ENCODE data around the gene ZNF438. TPM values are rescaled to one million over a fixed set of nuclear protein-coding genes. Genes with fewer than 3 reads are reported as not detected.
A peak's percentile ranks its signal among the peaks of the same experiment; 100 is the strongest.

The ZNF438 gene
- total and polyA plus RNA-seq, 10 of the 15 experiments (the other 5 are each of a cell fraction or from before 2014, with no cell fraction given) = 0.93 to 5.2 (median 1.9) TPM

- DNase-seq (ENCODE audit: low read depth, low spot score) (no peak), FAIRE-seq (peak; percentile 13), ATAC-seq (no peak)
- ChIA-PET POLR2A (no interaction called here), CTCF (no interaction called here), RAD21 (ENCODE audit: unreplicated experiment) (no interaction called here), SMC1A (ENCODE audit: uncharacterized antibody, unreplicated experiment) (no interaction called here)
- no peak overlapping the region for H3K4me3 ChIP-seq
- in situ Hi-C loops (cut with MboI) = no loop called here
- H3K79me2 ChIP-seq (ENCODE audit: control insufficient read depth, insufficient read depth, low read length) = no peaks in the 10 kb centered on the region
- no peak overlapping the region for H2AFZ ChIP-seq (ENCODE audit: control insufficient read depth, low read depth, low read length)
- 75% methylated on average over 2 of the region's 2 CpGs for WGBS (ENCODE audit: insufficient coverage, insufficient replicate concordance, low lambda C conversion rate, missing lambda C conversion rate)
- H3K9ac ChIP-seq (ENCODE audit: control insufficient read depth, insufficient read depth, low read length) = no peak overlapping the region
- H3K27ac ChIP-seq (ENCODE audit: control insufficient read depth, insufficient read depth) = no peak overlapping the region
- H3K4me1 ChIP-seq (ENCODE audit: control insufficient read depth, insufficient read depth, low read length) = no peaks in the 10 kb centered on the region
- no peaks in the 10 kb centered on the region for H3K36me3 ChIP-seq (ENCODE audit: control insufficient read depth in 2 of 2, insufficient read depth in 2 of 2, low read length in 1 of 2)
- no TSS peak for BruUV-seq (replicated peaks)
- no peaks in the 10 kb centered on the region for H4K20me1 ChIP-seq (ENCODE audit: control insufficient read depth, insufficient read depth)
- no peaks in the 10 kb centered on the region; the same call in 2 of the 3 replicates for H3K9me3 ChIP-seq (replicated peaks; ENCODE audit: control insufficient read depth, insufficient read depth, low read length)
- no peak for TF ChIP-seq NR2F1 (conservative IDR thresholded peaks at IDR 0.05)
- TF ChIP-seq CBX5 (IDR thresholded peaks at IDR 0.05; ENCODE audit: low read depth) = no peak
- TF ChIP-seq IRF4 (IDR thresholded peaks at IDR 0.05; ENCODE audit: low read depth, low read length) = no peak
- no peak for TF ChIP-seq ZBED1 (IDR thresholded peaks at IDR 0.05; ENCODE audit: borderline replicate concordance)
- no peak for TF ChIP-seq SREBF1 (IDR thresholded peaks at IDR 0.05; ENCODE audit: low read length)
- TF ChIP-seq, protein P1, sequence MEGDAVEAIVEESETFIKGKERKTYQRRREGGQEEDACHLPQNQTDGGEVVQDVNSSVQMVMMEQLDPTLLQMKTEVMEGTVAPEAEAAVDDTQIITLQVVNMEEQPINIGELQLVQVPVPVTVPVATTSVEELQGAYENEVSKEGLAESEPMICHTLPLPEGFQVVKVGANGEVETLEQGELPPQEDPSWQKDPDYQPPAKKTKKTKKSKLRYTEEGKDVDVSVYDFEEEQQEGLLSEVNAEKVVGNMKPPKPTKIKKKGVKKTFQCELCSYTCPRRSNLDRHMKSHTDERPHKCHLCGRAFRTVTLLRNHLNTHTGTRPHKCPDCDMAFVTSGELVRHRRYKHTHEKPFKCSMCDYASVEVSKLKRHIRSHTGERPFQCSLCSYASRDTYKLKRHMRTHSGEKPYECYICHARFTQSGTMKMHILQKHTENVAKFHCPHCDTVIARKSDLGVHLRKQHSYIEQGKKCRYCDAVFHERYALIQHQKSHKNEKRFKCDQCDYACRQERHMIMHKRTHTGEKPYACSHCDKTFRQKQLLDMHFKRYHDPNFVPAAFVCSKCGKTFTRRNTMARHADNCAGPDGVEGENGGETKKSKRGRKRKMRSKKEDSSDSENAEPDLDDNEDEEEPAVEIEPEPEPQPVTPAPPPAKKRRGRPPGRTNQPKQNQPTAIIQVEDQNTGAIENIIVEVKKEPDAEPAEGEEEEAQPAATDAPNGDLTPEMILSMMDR (IDR thresholded peaks at IDR 0.05 in 2 of 3, conservative IDR thresholded peaks at IDR 0.05 in 1 of 3; ENCODE audit: control insufficient read depth in 2 of 3, extremely low read depth in 1 of 3, insufficient read depth in 1 of 3, low read depth in 3 of 3, low read length in 3 of 3) = no peak
- TF ChIP-seq CEBPB (IDR thresholded peaks at IDR 0.05; ENCODE audit: borderline replicate concordance in 1 of 2, low read depth in 2 of 2, low read length in 2 of 2) = no peak
- no peak for TF ChIP-seq KLF5 (IDR thresholded peaks at IDR 0.05; ENCODE audit: partially characterized antibody)
- no peak overlapping the region for H3K4me2 ChIP-seq (ENCODE audit: control insufficient read depth, insufficient read depth)
- intact Hi-C loops (cut with micrococcal nuclease; ENCODE audit: unreplicated experiment) = no loop called here
- no peaks in the 10 kb centered on the region for H3K27me3 ChIP-seq (replicated peaks in 1 of 2; ENCODE audit: control insufficient read depth in 2 of 2, insufficient read depth in 2 of 2, low read length in 1 of 2)
Observed at GRCh38 chr10:30903397-30904138, 128.1 kb downstream of the ZNF438 start.
